ENCODE results near the gene KLK3. TPM values are rescaled to one million over a fixed set of nuclear protein-coding genes. Genes with fewer than 3 reads are reported as not detected.

Gene KLK3
- total RNA-seq, 2 donors from 2014 or later: not detected

DNA sequence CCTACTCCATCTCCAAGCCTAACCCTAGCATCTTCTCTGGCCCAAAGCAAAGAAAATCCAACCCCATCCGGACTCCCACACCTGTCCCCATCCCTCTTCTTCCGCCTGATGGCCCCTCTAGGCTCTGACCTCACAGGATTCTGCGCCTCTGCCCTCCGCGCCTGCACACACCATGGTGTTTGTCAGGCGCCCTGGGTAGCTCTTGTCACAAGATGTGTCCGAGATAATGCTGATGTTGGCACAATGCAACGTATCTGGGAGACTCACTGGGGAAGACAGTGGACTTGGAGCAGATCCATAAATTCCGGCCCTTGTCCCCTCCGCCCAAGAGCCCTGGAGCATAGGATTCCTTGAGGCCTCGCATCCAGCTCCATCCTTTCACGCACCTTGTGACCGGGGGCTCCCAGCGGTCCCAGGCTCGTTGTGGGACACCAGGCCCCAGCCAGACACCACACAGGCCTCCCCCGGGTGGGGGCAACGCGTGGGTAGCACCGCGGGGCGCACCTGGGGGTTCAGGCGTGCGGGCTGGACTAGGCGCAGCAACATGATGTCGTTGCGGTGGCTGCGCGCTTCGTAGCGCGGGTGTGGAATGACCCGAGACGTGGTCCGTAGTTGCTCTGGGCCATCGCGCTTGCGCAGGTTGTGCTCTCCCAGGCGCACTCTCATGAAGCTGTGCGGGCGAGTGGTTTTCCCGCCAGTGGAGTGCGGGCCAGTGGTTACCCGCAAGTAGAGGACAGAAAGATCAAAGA lies 28.0 kb upstream of the KLK3 start:
- Histone ChIP-seq H3K4me1 (ENCODE audit: control insufficient read depth in 1 of 2, low read depth in 2 of 2) (no peaks in the 10 kb centered on the region), H3K9me3 (no peaks in the 10 kb centered on the region), H3K36me3 (no peaks in the 10 kb centered on the region), H3K27me3 (replicated peaks; ENCODE audit: insufficient read depth) (no peaks in the 10 kb centered on the region), H3K27ac (no peak overlapping the region), H3K4me3 (no peak overlapping the region)
- DNase-seq (ENCODE audit: low spot score) (no peak), ATAC-seq (ENCODE audit: insufficient number of reproducible peaks, low FRiP score, low read depth) (no peak)
- TF ChIP-seq, protein P1, sequence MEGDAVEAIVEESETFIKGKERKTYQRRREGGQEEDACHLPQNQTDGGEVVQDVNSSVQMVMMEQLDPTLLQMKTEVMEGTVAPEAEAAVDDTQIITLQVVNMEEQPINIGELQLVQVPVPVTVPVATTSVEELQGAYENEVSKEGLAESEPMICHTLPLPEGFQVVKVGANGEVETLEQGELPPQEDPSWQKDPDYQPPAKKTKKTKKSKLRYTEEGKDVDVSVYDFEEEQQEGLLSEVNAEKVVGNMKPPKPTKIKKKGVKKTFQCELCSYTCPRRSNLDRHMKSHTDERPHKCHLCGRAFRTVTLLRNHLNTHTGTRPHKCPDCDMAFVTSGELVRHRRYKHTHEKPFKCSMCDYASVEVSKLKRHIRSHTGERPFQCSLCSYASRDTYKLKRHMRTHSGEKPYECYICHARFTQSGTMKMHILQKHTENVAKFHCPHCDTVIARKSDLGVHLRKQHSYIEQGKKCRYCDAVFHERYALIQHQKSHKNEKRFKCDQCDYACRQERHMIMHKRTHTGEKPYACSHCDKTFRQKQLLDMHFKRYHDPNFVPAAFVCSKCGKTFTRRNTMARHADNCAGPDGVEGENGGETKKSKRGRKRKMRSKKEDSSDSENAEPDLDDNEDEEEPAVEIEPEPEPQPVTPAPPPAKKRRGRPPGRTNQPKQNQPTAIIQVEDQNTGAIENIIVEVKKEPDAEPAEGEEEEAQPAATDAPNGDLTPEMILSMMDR (IDR thresholded peaks at IDR 0.05): no peak

DNA sequence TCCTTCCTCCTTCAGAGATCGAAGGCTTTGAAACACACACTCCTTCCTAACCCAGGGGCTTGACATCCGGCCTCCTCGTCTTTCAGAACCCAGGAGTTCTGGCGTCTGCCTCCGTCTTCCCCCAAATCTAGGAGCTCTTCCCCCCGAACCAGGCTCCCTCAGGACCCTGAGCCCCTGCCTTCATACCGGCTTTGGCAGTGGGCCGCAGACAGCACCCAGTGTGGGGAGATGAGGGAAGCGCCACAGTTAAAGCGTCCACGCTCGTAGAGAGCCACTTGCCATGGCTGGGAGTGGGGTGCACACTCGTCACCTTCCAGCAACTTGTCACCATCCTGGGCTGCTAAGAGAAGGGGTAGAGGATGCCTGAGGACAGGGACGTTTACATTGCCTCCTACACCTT lies 27.2 kb upstream of the KLK3 start:
- no peaks in the 10 kb centered on the region for H3K36me3 ChIP-seq
- no peak overlapping the region for H3K27ac ChIP-seq
- DNase-seq (ENCODE audit: low spot score) (no peak), ATAC-seq (ENCODE audit: insufficient number of reproducible peaks, low FRiP score, low read depth) (no peak)
- no peak overlapping the region for H3K4me3 ChIP-seq
- H3K4me1 ChIP-seq (ENCODE audit: control insufficient read depth in 1 of 2, low read depth in 2 of 2): no peaks in the 10 kb centered on the region
- H3K27me3 ChIP-seq (replicated peaks; ENCODE audit: insufficient read depth): no peaks in the 10 kb centered on the region
- TF ChIP-seq, protein P1 (IDR thresholded peaks at IDR 0.05): no peak
- H3K9me3 ChIP-seq: no peaks in the 10 kb centered on the region

DNA sequence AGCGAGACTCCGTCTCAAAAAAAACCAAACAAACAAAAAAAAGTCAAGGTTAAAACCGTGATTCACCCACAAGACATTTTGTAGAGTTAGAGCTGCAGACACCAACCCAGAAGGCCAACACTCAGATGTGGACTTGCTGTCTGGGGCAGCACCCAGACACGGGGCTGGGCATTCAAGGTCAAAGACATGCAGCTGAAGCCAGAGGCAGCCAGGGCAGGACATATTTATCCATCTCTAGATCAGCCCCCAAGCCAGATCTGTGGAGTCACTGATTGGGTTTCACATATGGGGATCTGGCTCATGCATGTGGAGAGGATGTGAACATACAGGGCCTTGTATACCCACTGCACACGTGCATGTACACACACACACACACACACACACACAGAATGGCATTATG lies 24.9 kb upstream of the KLK3 start:
- no peaks in the 10 kb centered on the region for H3K36me3 ChIP-seq
- no peak for DNase-seq (ENCODE audit: low spot score)
- no peak overlapping the region for H3K27ac ChIP-seq
- TF ChIP-seq, protein P1 (IDR thresholded peaks at IDR 0.05): no peak
- no peak for ATAC-seq (ENCODE audit: insufficient number of reproducible peaks, low FRiP score, low read depth)
- H3K9me3 ChIP-seq: no peaks in the 10 kb centered on the region
- no peaks in the 10 kb centered on the region for H3K4me1 ChIP-seq (ENCODE audit: control insufficient read depth in 1 of 2, low read depth in 2 of 2)
- H3K27me3 ChIP-seq (replicated peaks; ENCODE audit: insufficient read depth): no peaks in the 10 kb centered on the region
- H3K4me3 ChIP-seq: no peak overlapping the region

DNA sequence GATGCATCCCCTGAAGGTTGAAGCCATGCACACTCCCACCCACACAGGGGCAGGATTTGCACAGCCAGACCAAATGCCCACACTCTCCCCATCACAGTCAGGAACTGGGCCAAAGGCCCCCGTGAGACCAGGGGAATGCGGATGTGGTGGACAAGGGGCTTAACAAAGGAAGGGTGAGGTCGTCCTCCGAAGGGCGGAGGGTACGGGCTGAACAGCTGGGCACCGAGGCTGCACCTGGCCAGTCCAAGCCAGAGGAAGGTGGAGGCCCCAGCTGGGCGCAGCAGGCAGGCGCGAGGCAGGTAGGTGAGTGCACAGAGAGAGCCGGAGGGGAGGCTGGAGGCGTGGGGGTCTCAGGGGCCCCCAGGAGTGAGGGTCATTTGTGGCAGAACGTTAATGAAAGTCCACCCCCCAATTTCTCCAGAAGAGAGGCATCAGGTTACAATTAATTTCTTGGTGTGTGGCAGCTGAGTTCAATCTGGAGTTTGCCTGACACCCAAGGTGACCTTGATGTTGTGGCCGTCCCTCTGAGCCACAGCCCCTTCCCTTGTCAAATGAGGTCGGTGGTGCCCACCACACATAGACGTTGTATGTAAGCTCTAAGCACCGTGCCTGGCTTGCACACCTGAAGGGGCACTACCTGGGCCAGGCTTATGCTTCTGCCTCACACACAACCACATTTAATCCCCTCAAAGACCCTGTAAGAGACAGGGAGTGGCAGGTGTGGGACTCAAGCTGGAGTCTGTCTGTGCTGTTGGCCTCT lies 24.3 kb upstream of the KLK3 start:
- Histone ChIP-seq H3K9me3 (no peaks in the 10 kb centered on the region), H3K27ac (no peak overlapping the region), H3K4me1 (ENCODE audit: control insufficient read depth in 1 of 2, low read depth in 2 of 2) (peaks cover 1 to 4% of the 10 kb centered on the region in 2 donors), H3K4me3 (no peak overlapping the region), H3K27me3 (replicated peaks; ENCODE audit: insufficient read depth) (no peaks in the 10 kb centered on the region), H3K36me3 (no peaks in the 10 kb centered on the region)
- TF ChIP-seq, protein P1 (IDR thresholded peaks at IDR 0.05): no peak
- no peak for ATAC-seq (ENCODE audit: insufficient number of reproducible peaks, low FRiP score, low read depth)
- DNase-seq (ENCODE audit: low spot score): no peak

DNA sequence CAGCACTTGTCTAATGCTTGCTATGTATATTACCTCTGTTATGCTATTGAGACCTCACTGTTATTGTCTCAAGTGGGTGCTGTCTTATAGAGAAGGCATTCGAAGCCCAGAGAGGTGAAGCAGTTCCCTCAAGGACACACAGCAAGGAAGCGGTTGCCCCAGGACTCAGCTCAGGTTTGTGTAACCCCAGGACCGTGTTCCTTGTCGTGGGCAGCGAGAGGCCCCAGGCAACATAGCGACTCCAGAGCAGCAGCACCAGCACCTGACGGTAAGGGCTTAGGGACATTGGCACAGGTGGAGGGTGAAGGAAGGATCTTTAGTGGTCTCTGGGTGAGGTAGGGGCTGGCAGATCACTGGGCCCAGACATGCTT lies 23.7 kb upstream of the KLK3 start:
- Histone ChIP-seq H3K27me3 (replicated peaks; ENCODE audit: insufficient read depth) (no peaks in the 10 kb centered on the region), H3K4me1 (ENCODE audit: control insufficient read depth in 1 of 2, low read depth in 2 of 2) (peaks cover 6% of the 10 kb centered on the region in 2 donors), H3K9me3 (no peaks in the 10 kb centered on the region), H3K36me3 (no peaks in the 10 kb centered on the region), H3K4me3 (no peak overlapping the region), H3K27ac (no peak overlapping the region)
- TF ChIP-seq, protein P1 (IDR thresholded peaks at IDR 0.05): no peak
- ATAC-seq (ENCODE audit: insufficient number of reproducible peaks, low FRiP score, low read depth): no peak
- no peak for DNase-seq (ENCODE audit: low spot score)

All from thoracic aorta (tissue), 2 donors.